Measurements from ENCODE around the gene PCDHGC4.

The PCDHGC4 gene

GRCh38 chr5:141514330-141515133 lies 29.7 kb downstream of the PCDHGC4 start:
- H3K4me3 ChIP-seq (ENCODE audit: low read length), result peak overlapping the region; percentile 8
- H3K27me3 ChIP-seq (ENCODE audit: control insufficient read depth, insufficient read depth, low read length), result no peaks in the 10 kb centered on the region
- H3K9ac ChIP-seq (ENCODE audit: low read depth, low read length), result peak overlapping the region; percentile 85
- H3K4me2 ChIP-seq (ENCODE audit: low read length), result peak overlapping the region; percentile 93
- peaks cover 82% of the 10 kb centered on the region for H3K4me1 ChIP-seq (ENCODE audit: control insufficient read depth, insufficient read depth, low read length)
- peaks cover 20% of the 10 kb centered on the region for H3K36me3 ChIP-seq (ENCODE audit: insufficient read depth, low read length)
- no peaks in the 10 kb centered on the region for H3K9me3 ChIP-seq (replicated peaks; ENCODE audit: low read length)

- Histone ChIP-seq H3K4me1 (ENCODE audit: control insufficient read depth, insufficient read depth, low read length) (peaks cover 83% of the 10 kb centered on the region), H3K9me3 (replicated peaks; ENCODE audit: low read length) (no peaks in the 10 kb centered on the region), H3K4me2 (ENCODE audit: low read length) (no peak overlapping the region), H3K27me3 (ENCODE audit: control insufficient read depth, insufficient read depth, low read length) (no peaks in the 10 kb centered on the region), H3K36me3 (ENCODE audit: insufficient read depth, low read length) (peaks cover 20% of the 10 kb centered on the region), H3K4me3 (ENCODE audit: low read length) (no peak overlapping the region), H3K9ac (ENCODE audit: low read depth, low read length) (peak overlapping the region; percentile 85)
Observed at GRCh38 chr5:141515141-141515540, 30.3 kb downstream of the PCDHGC4 start.

- no peak overlapping the region for H3K4me3 ChIP-seq (ENCODE audit: low read length)
- H3K9ac ChIP-seq (ENCODE audit: low read depth, low read length), result peak overlapping the region; percentile 66
- H3K4me2 ChIP-seq (ENCODE audit: low read length), result no peak overlapping the region
- peaks cover 92% of the 10 kb centered on the region for H3K4me1 ChIP-seq (ENCODE audit: control insufficient read depth, insufficient read depth, low read length)
- no peaks in the 10 kb centered on the region for H3K9me3 ChIP-seq (replicated peaks; ENCODE audit: low read length)
- no peaks in the 10 kb centered on the region for H3K27me3 ChIP-seq (ENCODE audit: control insufficient read depth, insufficient read depth, low read length)
- H3K36me3 ChIP-seq (ENCODE audit: insufficient read depth, low read length), result peaks cover 15% of the 10 kb centered on the region
Observed at GRCh38 chr5:141515946-141516671, 31.3 kb downstream of the PCDHGC4 start.

- no peak overlapping the region for H3K4me3 ChIP-seq (ENCODE audit: low read length)
- peak overlapping the region; percentile 66 for H3K9ac ChIP-seq (ENCODE audit: low read depth, low read length)
- no peak overlapping the region for H3K4me2 ChIP-seq (ENCODE audit: low read length)
- H3K4me1 ChIP-seq (ENCODE audit: control insufficient read depth, insufficient read depth, low read length), result peaks cover 96% of the 10 kb centered on the region
- H3K27me3 ChIP-seq (ENCODE audit: control insufficient read depth, insufficient read depth, low read length), result no peaks in the 10 kb centered on the region
- peaks cover 9% of the 10 kb centered on the region for H3K36me3 ChIP-seq (ENCODE audit: insufficient read depth, low read length)
- H3K9me3 ChIP-seq (replicated peaks; ENCODE audit: low read length), result no peaks in the 10 kb centered on the region
Observed at GRCh38 chr5:141516672-141517025, 31.8 kb downstream of the PCDHGC4 start.

- Histone ChIP-seq H3K9me3 (replicated peaks; ENCODE audit: low read length) (no peaks in the 10 kb centered on the region), H3K4me1 (ENCODE audit: control insufficient read depth, insufficient read depth, low read length) (peaks cover 98% of the 10 kb centered on the region), H3K4me3 (ENCODE audit: low read length) (no peak overlapping the region), H3K27me3 (ENCODE audit: control insufficient read depth, insufficient read depth, low read length) (no peaks in the 10 kb centered on the region), H3K4me2 (ENCODE audit: low read length) (no peak overlapping the region), H3K36me3 (ENCODE audit: insufficient read depth, low read length) (peaks cover 3% of the 10 kb centered on the region), H3K9ac (ENCODE audit: low read depth, low read length) (peak overlapping the region; percentile 66)
Observed at GRCh38 chr5:141517312-141517711, 32.5 kb downstream of the PCDHGC4 start.

GRCh38 chr5:141517880-141518617 lies 33.2 kb downstream of the PCDHGC4 start:
- no peak overlapping the region for H3K4me3 ChIP-seq (ENCODE audit: low read length)
- H3K9me3 ChIP-seq (replicated peaks; ENCODE audit: low read length), result no peaks in the 10 kb centered on the region
- H3K36me3 ChIP-seq (ENCODE audit: insufficient read depth, low read length), result peaks cover 5% of the 10 kb centered on the region
- H3K4me2 ChIP-seq (ENCODE audit: low read length), result peak overlapping the region; percentile 31
- H3K9ac ChIP-seq (ENCODE audit: low read depth, low read length), result peak overlapping the region; percentile 67
- no peaks in the 10 kb centered on the region for H3K27me3 ChIP-seq (ENCODE audit: control insufficient read depth, insufficient read depth, low read length)
- H3K4me1 ChIP-seq (ENCODE audit: control insufficient read depth, insufficient read depth, low read length), result peaks cover 98% of the 10 kb centered on the region

GRCh38 chr5:141518618-141519015 lies 33.8 kb downstream of the PCDHGC4 start:
- peaks cover 94% of the 10 kb centered on the region for H3K4me1 ChIP-seq (ENCODE audit: control insufficient read depth, insufficient read depth, low read length)
- H3K9me3 ChIP-seq (replicated peaks; ENCODE audit: low read length), result no peaks in the 10 kb centered on the region
- peaks cover 10% of the 10 kb centered on the region for H3K36me3 ChIP-seq (ENCODE audit: insufficient read depth, low read length)
- peak overlapping the region; percentile 31 for H3K4me2 ChIP-seq (ENCODE audit: low read length)
- H3K27me3 ChIP-seq (ENCODE audit: control insufficient read depth, insufficient read depth, low read length), result no peaks in the 10 kb centered on the region
- peak overlapping the region; percentile 67 for H3K9ac ChIP-seq (ENCODE audit: low read depth, low read length)
- no peak overlapping the region for H3K4me3 ChIP-seq (ENCODE audit: low read length)

GRCh38 chr5:141519605-141520565 lies 35.1 kb downstream of the PCDHGC4 start:
- Histone ChIP-seq H3K4me3 (ENCODE audit: low read length) (no peak overlapping the region), H3K9ac (ENCODE audit: low read depth, low read length) (no peak overlapping the region)

GRCh38 chr5:141521244-141521781 lies 36.5 kb downstream of the PCDHGC4 start:
- peak overlapping the region; percentile 69 for H3K9ac ChIP-seq (ENCODE audit: low read depth, low read length)
- H3K4me2 ChIP-seq (ENCODE audit: low read length), result peak overlapping the region; percentile 57
- H3K4me1 ChIP-seq (ENCODE audit: control insufficient read depth, insufficient read depth, low read length), result peaks cover 90% of the 10 kb centered on the region
- H3K27me3 ChIP-seq (ENCODE audit: control insufficient read depth, insufficient read depth, low read length), result no peaks in the 10 kb centered on the region
- H3K9me3 ChIP-seq (replicated peaks; ENCODE audit: low read length), result no peaks in the 10 kb centered on the region
- no peak overlapping the region for H3K4me3 ChIP-seq (ENCODE audit: low read length)
- peaks cover 14% of the 10 kb centered on the region for H3K36me3 ChIP-seq (ENCODE audit: insufficient read depth, low read length)

More at GRCh38 chr5:141519605-141520565, 35.1 kb downstream of the PCDHGC4 start:
- H3K4me1 ChIP-seq (ENCODE audit: control insufficient read depth, insufficient read depth, low read length), result peaks cover 92% of the 10 kb centered on the region
- no peaks in the 10 kb centered on the region for H3K27me3 ChIP-seq (ENCODE audit: control insufficient read depth, insufficient read depth, low read length)
- peaks cover 10% of the 10 kb centered on the region for H3K36me3 ChIP-seq (ENCODE audit: insufficient read depth, low read length)
- no peak overlapping the region for H3K4me2 ChIP-seq (ENCODE audit: low read length)
- H3K9me3 ChIP-seq (replicated peaks; ENCODE audit: low read length), result no peaks in the 10 kb centered on the region

GRCh38 chr5:141522301-141522700 lies 37.5 kb downstream of the PCDHGC4 start:
- H3K36me3 ChIP-seq (ENCODE audit: insufficient read depth, low read length), result peaks cover 15% of the 10 kb centered on the region
- H3K4me1 ChIP-seq (ENCODE audit: control insufficient read depth, insufficient read depth, low read length), result peaks cover 80% of the 10 kb centered on the region
- no peaks in the 10 kb centered on the region for H3K27me3 ChIP-seq (ENCODE audit: control insufficient read depth, insufficient read depth, low read length)
- H3K4me3 ChIP-seq (ENCODE audit: low read length), result no peak overlapping the region
- H3K4me2 ChIP-seq (ENCODE audit: low read length), result no peak overlapping the region
- no peaks in the 10 kb centered on the region for H3K9me3 ChIP-seq (replicated peaks; ENCODE audit: low read length)
- H3K9ac ChIP-seq (ENCODE audit: low read depth, low read length), result peak overlapping the region; percentile 69
